Uterus (tissue), 4 donors: ENCODE data around the gene KCNT2. TPM values are rescaled to one million over a fixed set of nuclear protein-coding genes. Genes with fewer than 3 reads are reported as not detected.

Experiments used
- DNase-seq, 2 donors: peaks; one replicate each; pipeline ENCODE4 v3.0.0-alpha.2; 2019 to 2020
- H3K27ac ChIP-seq, 2 donors: fragments of 200-600 bp; sonication (generic); 1 replicate in 1 of 2; 2 replicates in 1 of 2; pipeline ENCODE4 v1.5.1; 2016 to 2018
- H3K27me3 ChIP-seq, 2 donors: fragments of 200-600 bp; sonication (generic); one replicate each; pipeline ENCODE4 v1.5.1; 2018 to 2019; ENCODE audit warnings: control low read depth in 1 of 2
- H3K36me3 ChIP-seq, 2 donors: fragments of 200-600 bp; sonication (generic); one replicate each; pipeline ENCODE4 v1.5.1; 2019; ENCODE audit warnings: control low read depth in 1 of 2
- H3K4me1 ChIP-seq, 2 donors: fragments of 200-600 bp; sonication (generic); one replicate each; pipeline ENCODE4 v1.5.1; 2018 to 2019; ENCODE audit warnings: control low read depth in 1 of 2
- H3K4me3 ChIP-seq, 2 donors: fragments of 200-600 bp; sonication (generic); 1 replicate in 1 of 2; 2 replicates in 1 of 2; pipeline ENCODE4 v1.5.1; 2018 to 2019; ENCODE audit warnings: mild to moderate bottlenecking in 1 of 2
- H3K9me3 ChIP-seq, 2 donors: fragments of 200-600 bp; sonication (generic); one replicate each; pipeline ENCODE4 v1.5.1; 2019; ENCODE audit warnings: control low read depth in 1 of 2
- CTCF ChIP-seq, 4 experiments: fragments of 200-600 bp in 2 of 4; fragments of 450-650 bp in 2 of 4; sonication (generic) in 2 of 4; IDR thresholded peaks; one replicate each; pipeline ENCODE4 v1.5.1; 2016 to 2019; ENCODE audit warnings: antibody characterized with exemption in 4 of 4, mild to moderate bottlenecking in 2 of 4, moderate library complexity in 1 of 4
- POLR2A ChIP-seq, 2 donors: fragments of 450-650 bp; IDR thresholded peaks; one replicate each; pipeline ENCODE4 v1.6.1; 2016; ENCODE audit warnings: antibody characterized with exemption in 2 of 2, mild to moderate bottlenecking in 1 of 2, moderate library complexity in 1 of 2
- intact Hi-C: fragments of 100-400 bp; cut with DNase I; formaldehyde crosslinking; loops from one replicate; pipeline ENCODE4 v1.15.1; 2023; ENCODE audit warnings: low total_unique reads
- total RNA-seq, 4 donors: library from RNA; depleted of rRNA in 3 of 4; stranded (reverse); fragments of >200 nt in 3 of 4; gene quantifications; one replicate each; pipeline versions ENCODE4 v1.1.0 to v1.2.4, GENCODE V29; 2014 to 2023
- donor health status: DM: yes; HTN: yes; CAD: no.

The KCNT2 gene
- total RNA-seq, 4 donors from 2014 or later, result 2.3 to 20.5 (median 3.8) TPM

GRCh38 chr1:196440711-196441110 is 167.5 kb downstream of the KCNT2 start:
- Histone ChIP-seq H3K27me3 (no peaks in the 10 kb centered on the region), H3K36me3 (no peaks in the 10 kb centered on the region), H3K9me3 (no peaks in the 10 kb centered on the region), H3K27ac (no peak overlapping the region), H3K4me1 (no peaks in the 10 kb centered on the region), H3K4me3 (no peak overlapping the region)
- TF ChIP-seq POLR2A (IDR thresholded peaks at IDR 0.05) (no peak), CTCF (IDR thresholded peaks at IDR 0.05) (no peak)
- no peak for DNase-seq
- intact Hi-C loops, result no loop called here

- intact Hi-C loops, result no loop called here
- Histone ChIP-seq H3K36me3 (no peaks in the 10 kb centered on the region), H3K27ac (no peak overlapping the region), H3K4me1 (no peaks in the 10 kb centered on the region), H3K27me3 (no peaks in the 10 kb centered on the region), H3K9me3 (no peaks in the 10 kb centered on the region), H3K4me3 (no peak overlapping the region)
- no peak for DNase-seq
- no peak for TF ChIP-seq POLR2A (IDR thresholded peaks at IDR 0.05)
- no peak for TF ChIP-seq CTCF (IDR thresholded peaks at IDR 0.05)
Observed at GRCh38 chr1:196438329-196438728, 169.9 kb downstream of the KCNT2 start.

- Histone ChIP-seq H3K27me3 (no peaks in the 10 kb centered on the region), H3K27ac (no peak overlapping the region), H3K4me1 (no peaks in the 10 kb centered on the region), H3K36me3 (no peaks in the 10 kb centered on the region), H3K4me3 (no peak overlapping the region), H3K9me3 (no peaks in the 10 kb centered on the region)
- intact Hi-C loops, result no loop called here
- no peak for DNase-seq
- no peak for TF ChIP-seq POLR2A (IDR thresholded peaks at IDR 0.05)
- TF ChIP-seq CTCF (IDR thresholded peaks at IDR 0.05), result no peak
Observed at GRCh38 chr1:196437671-196438070, 170.6 kb downstream of the KCNT2 start.

- no peaks in the 10 kb centered on the region for H3K4me1 ChIP-seq
- intact Hi-C loops, result no loop called here
- DNase-seq, result no peak
Observed at GRCh38 chr1:196433000-196433399, 175.2 kb downstream of the KCNT2 start.

More at GRCh38 chr1:196433000-196433399, 175.2 kb downstream of the KCNT2 start:
- TF ChIP-seq CTCF (IDR thresholded peaks at IDR 0.05), result no peak
- TF ChIP-seq POLR2A (IDR thresholded peaks at IDR 0.05), result no peak
- Histone ChIP-seq H3K36me3 (no peaks in the 10 kb centered on the region), H3K4me3 (no peak overlapping the region), H3K9me3 (no peaks in the 10 kb centered on the region), H3K27ac (no peak overlapping the region), H3K27me3 (no peaks in the 10 kb centered on the region)
